WTC11 (cell line): Measurements from ENCODE around the gene STIMATE. TPM values are rescaled to one million over a fixed set of nuclear protein-coding genes. Genes with fewer than 3 reads are reported as not detected.

Source experiments
- ATAC-seq: fragments of 200-7000 bp; cut with Tn5 transposase; 2 replicates; pipeline ENCODE4 v1.10.0; 2021; ENCODE audit warnings: mild to moderate bottlenecking, moderate library complexity
- CTCF ChIA-PET: fragments of 300-600 bp; sonication (Branson Sonifier 250); formaldehyde crosslinking; loops from one replicate; lab custom pipeline; 2021; ENCODE audit warnings: antibody characterized with exemption; lab: Charles Lee
- POLR2A ChIA-PET: fragments of 350-600 bp; sonication (Branson Sonifier 250); formaldehyde crosslinking; loops from one replicate; lab custom pipeline; 2021; ENCODE audit warnings: antibody characterized with exemption; lab: Charles Lee
- DNase-seq: peaks from one replicate; pipeline ENCODE4 v3.0.0; 2021; ENCODE audit warnings: low spot score
- H3K27ac Mint-ChIP-seq: 2 replicates; pipeline ENCODE4 v1.8.0; 2021; ENCODE audit warnings: mixed read lengths
- H3K27me3 Mint-ChIP-seq: 2 replicates; pipeline ENCODE4 v1.8.0; 2021; ENCODE audit warnings: low read depth, mild to moderate bottlenecking, moderate library complexity, mixed read lengths
- H3K36me3 Mint-ChIP-seq: 2 replicates; pipeline ENCODE4 v1.8.0; 2021; ENCODE audit warnings: mixed read lengths
- H3K4me1 Mint-ChIP-seq: 2 replicates; pipeline ENCODE4 v1.8.0; 2022; ENCODE audit warnings: mixed read lengths
- H3K4me3 Mint-ChIP-seq: 2 replicates; pipeline ENCODE4 v1.8.0; 2021; ENCODE audit warnings: mild to moderate bottlenecking, moderate library complexity, mixed read lengths
- H3K9me3 Mint-ChIP-seq: 2 replicates; pipeline ENCODE4 v1.8.0; 2021; ENCODE audit warnings: mixed read lengths
- ATF2 ChIP-seq: sonication (generic); formaldehyde crosslinking; IDR thresholded peaks from 2 replicates; pipeline ENCODE4 v1.8.1; 2022; ENCODE audit warnings: low read depth, missing genetic modification reagents, borderline replicate concordance
- CREB1 ChIP-seq: sonication (generic); formaldehyde crosslinking; IDR thresholded peaks from 2 replicates; pipeline ENCODE4 v1.8.0; 2023; ENCODE audit warnings: mild to moderate bottlenecking, missing genetic modification reagents
- CTCF ChIP-seq: fragments of 200-600 bp; IDR thresholded peaks from 2 replicates; pipeline ENCODE4 v1.8.0; 2022; ENCODE audit warnings: antibody characterized with exemption
- EMX1 ChIP-seq: fragments of 250-450 bp; sonication (Bioruptor Pico); IDR thresholded peaks from 2 replicates; pipeline ENCODE4 v1.8.0; 2021; ENCODE audit warnings: mild to moderate bottlenecking
- FOXK1 ChIP-seq: sonication (generic); formaldehyde crosslinking; IDR thresholded peaks from 2 replicates; pipeline ENCODE4 v1.8.0; 2022; ENCODE audit warnings: mild to moderate bottlenecking, moderate library complexity, missing genetic modification reagents
- SOX15 ChIP-seq: fragments of 250-450 bp; sonication (Bioruptor Pico); IDR thresholded peaks from 2 replicates; pipeline ENCODE4 v1.9.0; 2021; ENCODE audit warnings: mild to moderate bottlenecking
- TCF7 ChIP-seq: sonication (generic); formaldehyde crosslinking; IDR thresholded peaks from 2 replicates; pipeline ENCODE4 v1.8.0; 2022; ENCODE audit warnings: mild to moderate bottlenecking, low read depth, missing genetic modification reagents, moderate library complexity
- ZNF219 ChIP-seq: sonication (generic); formaldehyde crosslinking; IDR thresholded peaks from 2 replicates; pipeline ENCODE4 v1.8.0; 2023; ENCODE audit warnings: missing genetic modification reagents, mild to moderate bottlenecking, borderline replicate concordance
- ZNF281 ChIP-seq: sonication (generic); formaldehyde crosslinking; IDR thresholded peaks from 2 replicates; pipeline ENCODE4 v1.8.0; 2023; ENCODE audit warnings: mild to moderate bottlenecking, missing genetic modification reagents
- ZNF317 ChIP-seq: sonication (generic); formaldehyde crosslinking; IDR thresholded peaks from 2 replicates; pipeline ENCODE4 v1.8.1; 2023; ENCODE audit warnings: low read depth, mild to moderate bottlenecking, moderate library complexity, missing genetic modification reagents, borderline replicate concordance
- total RNA-seq: library from RNA; stranded (reverse); gene quantifications from 3 replicates; pipeline ENCODE4 v1.2.3, GENCODE V29; 2021
- TF ChIP-seq, protein P1 (sequence below): sonication (generic); formaldehyde crosslinking; IDR thresholded peaks from 2 replicates; pipeline ENCODE4 v1.8.0; 2022; ENCODE audit warnings: mild to moderate bottlenecking, missing genetic modification reagents
- TF ChIP-seq, protein P2 (sequence below): sonication (generic); formaldehyde crosslinking; IDR thresholded peaks from 2 replicates; pipeline ENCODE4 v1.8.0; 2022; ENCODE audit warnings: mild to moderate bottlenecking, missing genetic modification reagents
- TF ChIP-seq, protein P3 (sequence below): sonication (generic); formaldehyde crosslinking; IDR thresholded peaks from 2 replicates; pipeline ENCODE4 v1.8.1; 2023; ENCODE audit warnings: mild to moderate bottlenecking, missing genetic modification reagents, moderate library complexity
- TF ChIP-seq, protein P4 (sequence below): sonication (generic); formaldehyde crosslinking; IDR thresholded peaks from 2 replicates; pipeline ENCODE4 v1.8.1; 2022; ENCODE audit warnings: mild to moderate bottlenecking, missing genetic modification reagents, moderate library complexity, borderline replicate concordance
- TF ChIP-seq, protein P5 (sequence below): sonication (generic); formaldehyde crosslinking; conservative IDR thresholded peaks from 2 replicates; pipeline ENCODE4 v1.8.1; 2022; ENCODE audit warnings: mild to moderate bottlenecking, missing genetic modification reagents
- TF ChIP-seq, protein P6 (sequence below): fragments of 250-450 bp; sonication (Bioruptor Pico); conservative IDR thresholded peaks from 2 replicates; pipeline ENCODE4 v1.9.0; 2021; ENCODE audit warnings: mild to moderate bottlenecking
- TF ChIP-seq, protein P7 (sequence below): fragments of 250-450 bp; sonication (Bioruptor Pico); IDR thresholded peaks from 2 replicates; pipeline ENCODE4 v1.8.0; 2021; ENCODE audit warnings: mild to moderate bottlenecking

The STIMATE gene
- total RNA-seq, 1 experiment from 2014 or later = 35.5 TPM

GRCh38 chr3:52790741-52791140, 106.6 kb downstream of the STIMATE start:
- no peaks in the 10 kb centered on the region for H3K9me3 Mint-ChIP-seq
- ATAC-seq = no peak
- no peak for TF ChIP-seq TCF7 (CRISPR knock-in tag)
- no peak for TF ChIP-seq EMX1 (CRISPR knock-in tag)
- TF ChIP-seq ZNF219 (CRISPR knock-in tag) = no peak
- no peak for TF ChIP-seq ZNF281
- TF ChIP-seq FOXK1 (CRISPR knock-in tag) = no peak
- TF ChIP-seq, protein P1, sequence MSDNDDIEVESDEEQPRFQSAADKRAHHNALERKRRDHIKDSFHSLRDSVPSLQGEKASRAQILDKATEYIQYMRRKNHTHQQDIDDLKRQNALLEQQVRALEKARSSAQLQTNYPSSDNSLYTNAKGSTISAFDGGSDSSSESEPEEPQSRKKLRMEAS (CRISPR knock-in tag) = no peak
- TF ChIP-seq, protein P2, sequence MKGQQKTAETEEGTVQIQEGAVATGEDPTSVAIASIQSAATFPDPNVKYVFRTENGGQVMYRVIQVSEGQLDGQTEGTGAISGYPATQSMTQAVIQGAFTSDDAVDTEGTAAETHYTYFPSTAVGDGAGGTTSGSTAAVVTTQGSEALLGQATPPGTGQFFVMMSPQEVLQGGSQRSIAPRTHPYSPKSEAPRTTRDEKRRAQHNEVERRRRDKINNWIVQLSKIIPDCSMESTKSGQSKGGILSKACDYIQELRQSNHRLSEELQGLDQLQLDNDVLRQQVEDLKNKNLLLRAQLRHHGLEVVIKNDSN (CRISPR knock-in tag) = no peak
- TF ChIP-seq, protein P3, sequence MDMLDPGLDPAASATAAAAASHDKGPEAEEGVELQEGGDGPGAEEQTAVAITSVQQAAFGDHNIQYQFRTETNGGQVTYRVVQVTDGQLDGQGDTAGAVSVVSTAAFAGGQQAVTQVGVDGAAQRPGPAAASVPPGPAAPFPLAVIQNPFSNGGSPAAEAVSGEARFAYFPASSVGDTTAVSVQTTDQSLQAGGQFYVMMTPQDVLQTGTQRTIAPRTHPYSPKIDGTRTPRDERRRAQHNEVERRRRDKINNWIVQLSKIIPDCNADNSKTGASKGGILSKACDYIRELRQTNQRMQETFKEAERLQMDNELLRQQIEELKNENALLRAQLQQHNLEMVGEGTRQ (CRISPR knock-in tag) = no peak
- no peak for TF ChIP-seq ZNF317 (CRISPR knock-in tag)
- TF ChIP-seq ATF2 = no peak
- TF ChIP-seq SOX15 (CRISPR knock-in tag) = no peak
- TF ChIP-seq CREB1 = no peak
- TF ChIP-seq, protein P4, sequence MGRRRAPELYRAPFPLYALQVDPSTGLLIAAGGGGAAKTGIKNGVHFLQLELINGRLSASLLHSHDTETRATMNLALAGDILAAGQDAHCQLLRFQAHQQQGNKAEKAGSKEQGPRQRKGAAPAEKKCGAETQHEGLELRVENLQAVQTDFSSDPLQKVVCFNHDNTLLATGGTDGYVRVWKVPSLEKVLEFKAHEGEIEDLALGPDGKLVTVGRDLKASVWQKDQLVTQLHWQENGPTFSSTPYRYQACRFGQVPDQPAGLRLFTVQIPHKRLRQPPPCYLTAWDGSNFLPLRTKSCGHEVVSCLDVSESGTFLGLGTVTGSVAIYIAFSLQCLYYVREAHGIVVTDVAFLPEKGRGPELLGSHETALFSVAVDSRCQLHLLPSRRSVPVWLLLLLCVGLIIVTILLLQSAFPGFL (CRISPR knock-in tag) = no peak
- TF ChIP-seq, protein P5, sequence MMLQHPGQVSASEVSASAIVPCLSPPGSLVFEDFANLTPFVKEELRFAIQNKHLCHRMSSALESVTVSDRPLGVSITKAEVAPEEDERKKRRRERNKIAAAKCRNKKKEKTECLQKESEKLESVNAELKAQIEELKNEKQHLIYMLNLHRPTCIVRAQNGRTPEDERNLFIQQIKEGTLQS (CRISPR knock-in tag) = no peak
- TF ChIP-seq, all 79 proteins: peak for 0
- CTCF ChIA-PET = interaction anchor here (5.4 to 5.5 kb wide), 2 partner anchors 8 to 30 kb away, joined by 41 to 96 read pairs; no protein-coding TSS in a partner anchor
- H3K4me1 Mint-ChIP-seq = no peaks in the 10 kb centered on the region
- H3K4me3 Mint-ChIP-seq = no peak overlapping the region
- no peaks in the 10 kb centered on the region for H3K36me3 Mint-ChIP-seq
- no peak for DNase-seq
- no peak overlapping the region for H3K27ac Mint-ChIP-seq
- POLR2A ChIA-PET = interaction anchor here (0.8 kb wide), 1 partner anchor 8 kb away, joined by 3 read pairs; no protein-coding TSS in a partner anchor
- no peaks in the 10 kb centered on the region for H3K27me3 Mint-ChIP-seq

DNA sequence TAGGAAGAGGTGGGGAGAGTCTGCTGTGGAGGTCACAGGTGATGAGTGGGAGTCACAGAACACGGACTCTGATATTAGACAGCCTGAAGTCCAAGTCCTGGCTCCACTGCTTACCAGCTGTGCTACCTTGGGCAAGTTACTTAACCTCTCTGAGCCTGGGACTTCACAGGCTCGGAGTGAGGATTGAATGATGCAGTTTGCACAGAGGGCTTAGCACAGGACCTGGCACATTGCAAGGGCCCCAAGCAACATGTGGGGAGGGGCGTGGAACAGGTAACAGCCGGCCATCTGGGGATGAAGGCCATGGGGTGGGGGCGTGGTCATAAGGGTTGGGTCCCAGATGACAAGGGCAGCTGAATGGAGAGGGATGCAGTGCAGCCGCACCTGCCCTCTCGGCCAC, 107.0 kb downstream of the STIMATE start:
- CTCF ChIA-PET = interaction anchor here (1.9 to 5.4 kb wide), 2 partner anchors 9 to 30 kb away, joined by 9 to 41 read pairs; no protein-coding TSS in a partner anchor

More for the DNA sequence above, 107.0 kb downstream of the STIMATE start:
- Mint-ChIP-seq H3K36me3 (no peaks in the 10 kb centered on the region), H3K4me1 (no peaks in the 10 kb centered on the region), H3K27me3 (no peaks in the 10 kb centered on the region), H3K27ac (no peak overlapping the region), H3K4me3 (no peak overlapping the region)
- POLR2A ChIA-PET = interaction anchor here (0.8 kb wide), 1 partner anchor 8 kb away, joined by 3 read pairs; no protein-coding TSS in a partner anchor
- ATAC-seq = no peak
- DNase-seq = no peak
- TF ChIP-seq, protein P6, sequence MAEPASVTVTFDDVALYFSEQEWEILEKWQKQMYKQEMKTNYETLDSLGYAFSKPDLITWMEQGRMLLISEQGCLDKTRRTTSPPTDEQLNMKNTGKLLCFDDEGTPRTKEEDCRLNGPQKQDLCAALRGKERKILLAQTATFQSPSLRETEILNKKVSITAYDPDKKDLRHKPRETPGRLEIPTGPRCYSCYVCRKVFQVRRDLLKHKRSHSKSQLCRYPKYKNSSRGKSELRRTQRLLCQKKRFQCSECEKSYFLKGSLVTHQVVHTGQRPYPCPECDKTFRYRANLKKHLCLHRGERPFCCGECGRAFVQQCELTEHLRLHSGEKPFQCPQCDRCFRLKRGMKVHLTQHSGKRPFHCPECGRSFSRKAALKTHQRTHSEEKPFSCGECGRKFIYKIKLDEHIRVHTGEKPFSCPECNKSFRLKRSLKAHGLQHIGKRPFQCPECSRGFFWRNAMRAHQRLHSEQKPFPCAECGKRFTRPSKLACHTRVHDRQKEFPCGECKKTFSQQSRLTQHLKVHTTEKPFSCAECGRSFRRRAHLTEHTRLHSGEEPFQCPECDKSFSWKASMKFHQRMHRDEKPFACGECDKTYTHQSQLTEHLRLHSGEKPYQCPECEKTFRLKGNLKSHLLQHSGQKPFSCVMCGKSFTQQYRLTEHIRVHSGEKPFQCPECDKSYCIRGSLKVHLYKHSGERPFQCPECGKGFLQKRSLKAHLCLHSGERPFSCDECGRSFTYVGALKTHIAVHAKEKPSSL (CRISPR knock-in tag) = no peak
- TF ChIP-seq, protein P7, sequence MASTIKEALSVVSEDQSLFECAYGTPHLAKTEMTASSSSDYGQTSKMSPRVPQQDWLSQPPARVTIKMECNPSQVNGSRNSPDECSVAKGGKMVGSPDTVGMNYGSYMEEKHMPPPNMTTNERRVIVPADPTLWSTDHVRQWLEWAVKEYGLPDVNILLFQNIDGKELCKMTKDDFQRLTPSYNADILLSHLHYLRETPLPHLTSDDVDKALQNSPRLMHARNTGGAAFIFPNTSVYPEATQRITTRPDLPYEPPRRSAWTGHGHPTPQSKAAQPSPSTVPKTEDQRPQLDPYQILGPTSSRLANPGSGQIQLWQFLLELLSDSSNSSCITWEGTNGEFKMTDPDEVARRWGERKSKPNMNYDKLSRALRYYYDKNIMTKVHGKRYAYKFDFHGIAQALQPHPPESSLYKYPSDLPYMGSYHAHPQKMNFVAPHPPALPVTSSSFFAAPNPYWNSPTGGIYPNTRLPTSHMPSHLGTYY = no peak
- no peak for TF ChIP-seq CTCF
- TF ChIP-seq, all 79 proteins: peak for 0
- no peaks in the 10 kb centered on the region for H3K9me3 Mint-ChIP-seq
